OCI-LY7 (cell line): ENCODE results near the gene TRIM10.

Experiments used
- CTCF ChIP-seq: fragments of 200-600 bp; sonication (generic); conservative IDR thresholded peaks from 2 replicates; pipeline ENCODE4 v1.5.1; 2014; ENCODE audit warnings: mild to moderate bottlenecking, antibody characterized with exemption, low read length, moderate library complexity, mixed read lengths
- EZH2phosphoT487 ChIP-seq: fragments of 200-600 bp; sonication (generic); IDR thresholded peaks from 2 replicates; pipeline ENCODE4 v1.6.1; 2018; ENCODE audit warnings: low read depth, borderline replicate concordance, mild to moderate bottlenecking, mixed run types, antibody characterized with exemption, low read length, moderate library complexity, mixed read lengths

- no peak for TF ChIP-seq CTCF
- no peak for TF ChIP-seq EZH2phosphoT487
Measured at GRCh38 chr6:30196376-30196775, 35.4 kb upstream of the TRIM10 start.
